BLaER1 (cell line): Measurements from ENCODE around the gene LIG4.
A peak's percentile ranks its signal among the peaks of the same experiment; 100 is the strongest.

Experiments used
- H3K27ac ChIP-seq: shearing (Covaris generic); formaldehyde crosslinking; 2 replicates; pipeline ENCODE4 v1.8.1; 2022
- H3K27me3 ChIP-seq: shearing (Covaris generic); formaldehyde crosslinking; 2 replicates; pipeline ENCODE4 v1.8.1; 2022
- H3K36me3 ChIP-seq: shearing (Covaris generic); formaldehyde crosslinking; 2 replicates; pipeline ENCODE4 v1.8.1; 2022
- H3K4me1 ChIP-seq: shearing (Covaris generic); formaldehyde crosslinking; 2 replicates; pipeline ENCODE4 v1.8.1; 2022
- H3K4me2 ChIP-seq: shearing (Covaris generic); formaldehyde crosslinking; 2 replicates; pipeline ENCODE4 v1.8.1; 2022
- H3K4me3 ChIP-seq: shearing (Covaris generic); formaldehyde crosslinking; 2 replicates; pipeline ENCODE4 v1.8.1; 2022
- H3K9ac ChIP-seq: shearing (Covaris generic); formaldehyde crosslinking; 2 replicates; pipeline ENCODE4 v1.8.1; 2022
- H3K9me3 ChIP-seq: shearing (Covaris generic); formaldehyde crosslinking; 2 replicates; pipeline ENCODE4 v1.8.1; 2022
- H4K20me1 ChIP-seq: shearing (Covaris generic); formaldehyde crosslinking; 2 replicates; pipeline ENCODE4 v1.8.1; 2022
- Cebpa-rat ChIP-seq: shearing (Covaris generic); IDR thresholded peaks from 2 replicates; pipeline ENCODE4 v1.8.1; 2022

LIG4 gene

GRCh38 chr13:108215436-108215835 is at the start of gene LIG4:
TSS of gene LIG4 (minus strand) at chr13:108215536. CDS start at chr13:108211268, 4,268 bp downstream.
- Histone ChIP-seq H3K4me1 (peaks cover 71% of the 10 kb centered on the region), H3K9ac (peak within 1 kb of the TSS; percentile 84), H3K27ac (peak within 1 kb of the TSS; percentile 85), H3K36me3 (peaks cover 5% of the 10 kb centered on the region; the same call in 1 of the 2 replicates), H3K4me2 (peak within 1 kb of the TSS; percentile 95), H4K20me1 (peaks cover 20% of the 10 kb centered on the region), H3K4me3 (peak within 1 kb of the TSS; percentile 71), H3K27me3 (no peaks in the 10 kb centered on the region), H3K9me3 (no peaks in the 10 kb centered on the region; the same call in 1 of the 2 replicates)
- no peak for TF ChIP-seq Cebpa-rat

- Histone ChIP-seq H3K36me3 (0 out of 2 replicates have a peak, but pooled peaks cover 6% of the 10 kb centered on the region), H3K27ac (no peak overlapping the region), H3K9me3 (no peaks in the 10 kb centered on the region), H3K4me1 (peaks cover 12% of the 10 kb centered on the region), H4K20me1 (no peaks in the 10 kb centered on the region), H3K27me3 (no peaks in the 10 kb centered on the region), H3K4me3 (no peak overlapping the region), H3K9ac (no peak overlapping the region), H3K4me2 (no peak overlapping the region)
- TF ChIP-seq Cebpa-rat = no peak
These were observed 48.5 kb upstream of the LIG4 start for GRCh38 chr13:108263621-108264355.

GRCh38 chr13:108257248-108257647 is 41.9 kb upstream of the LIG4 start:
- H4K20me1 ChIP-seq = no peaks in the 10 kb centered on the region
- 0 out of 2 replicates have a peak, but pooled peaks cover 2% of the 10 kb centered on the region for H3K36me3 ChIP-seq
- H3K4me3 ChIP-seq = no peak overlapping the region
- H3K9me3 ChIP-seq = 0 out of 2 replicates have a peak, but pooled peaks cover 1% of the 10 kb centered on the region
- no peak for TF ChIP-seq Cebpa-rat
- H3K4me1 ChIP-seq = no peaks in the 10 kb centered on the region
- no peak overlapping the region for H3K27ac ChIP-seq
- H3K27me3 ChIP-seq = no peaks in the 10 kb centered on the region
- H3K4me2 ChIP-seq = no peak overlapping the region
- H3K9ac ChIP-seq = no peak overlapping the region

- H3K4me2 ChIP-seq = no peak overlapping the region
- H3K4me3 ChIP-seq = no peak overlapping the region
These were observed 33.8 kb upstream of the LIG4 start for GRCh38 chr13:108249150-108249549.

GRCh38 chr13:108230377-108230776 is 15.0 kb upstream of the LIG4 start:
- peaks cover 10% of the 10 kb centered on the region for H3K4me1 ChIP-seq
- H3K4me3 ChIP-seq = no peak overlapping the region
- H3K9ac ChIP-seq = no peak overlapping the region
- peaks cover 22% of the 10 kb centered on the region for H3K36me3 ChIP-seq
- peaks cover 56% of the 10 kb centered on the region for H4K20me1 ChIP-seq
- no peaks in the 10 kb centered on the region for H3K27me3 ChIP-seq
- no peak for TF ChIP-seq Cebpa-rat
- no peak overlapping the region for H3K4me2 ChIP-seq
- H3K9me3 ChIP-seq = no peaks in the 10 kb centered on the region
- no peak overlapping the region for H3K27ac ChIP-seq

More at GRCh38 chr13:108249150-108249549, 33.8 kb upstream of the LIG4 start:
- H3K36me3 ChIP-seq = no peaks in the 10 kb centered on the region
- H4K20me1 ChIP-seq = no peaks in the 10 kb centered on the region
- H3K27ac ChIP-seq = no peak overlapping the region
- no peaks in the 10 kb centered on the region for H3K27me3 ChIP-seq
- peaks cover 21% of the 10 kb centered on the region for H3K9me3 ChIP-seq
- no peaks in the 10 kb centered on the region for H3K4me1 ChIP-seq
- H3K9ac ChIP-seq = no peak overlapping the region
- no peak for TF ChIP-seq Cebpa-rat

- H3K4me1 ChIP-seq = peaks cover 22% of the 10 kb centered on the region
- H3K4me2 ChIP-seq = no peak overlapping the region
These were observed 12.4 kb upstream of the LIG4 start for GRCh38 chr13:108227651-108228272.

GRCh38 chr13:108226184-108226583 is 10.8 kb upstream of the LIG4 start:
- H3K4me3 ChIP-seq = no peak overlapping the region
- TF ChIP-seq Cebpa-rat = no peak
- H3K9me3 ChIP-seq = no peaks in the 10 kb centered on the region
- H3K4me2 ChIP-seq = no peak overlapping the region
- H3K36me3 ChIP-seq = peaks cover 31% of the 10 kb centered on the region
- no peaks in the 10 kb centered on the region for H3K27me3 ChIP-seq
- peaks cover 84% of the 10 kb centered on the region for H4K20me1 ChIP-seq
- no peak overlapping the region for H3K27ac ChIP-seq
- H3K4me1 ChIP-seq = peaks cover 23% of the 10 kb centered on the region
- H3K9ac ChIP-seq = no peak overlapping the region

More at GRCh38 chr13:108227651-108228272, 12.4 kb upstream of the LIG4 start:
- Histone ChIP-seq H3K4me3 (no peak overlapping the region), H3K9ac (no peak overlapping the region), H3K27me3 (no peaks in the 10 kb centered on the region), H3K36me3 (peaks cover 30% of the 10 kb centered on the region), H4K20me1 (peaks cover 82% of the 10 kb centered on the region), H3K9me3 (no peaks in the 10 kb centered on the region), H3K27ac (no peak overlapping the region)
- no peak for TF ChIP-seq Cebpa-rat

- H3K9me3 ChIP-seq = no peaks in the 10 kb centered on the region
- peaks cover 30% of the 10 kb centered on the region for H3K4me1 ChIP-seq
- H3K36me3 ChIP-seq = peaks cover 27% of the 10 kb centered on the region
- no peak for TF ChIP-seq Cebpa-rat
- H3K27ac ChIP-seq = no peak overlapping the region
- H3K4me2 ChIP-seq = peak overlapping the region; percentile 14; the same call in 1 of the 2 replicates
- H4K20me1 ChIP-seq = peaks cover 92% of the 10 kb centered on the region
- H3K9ac ChIP-seq = no peak overlapping the region
- no peak overlapping the region for H3K4me3 ChIP-seq
- H3K27me3 ChIP-seq = no peaks in the 10 kb centered on the region
These were observed 10.1 kb upstream of the LIG4 start for GRCh38 chr13:108225440-108225839.

- H3K4me2 ChIP-seq = no peak overlapping the region
- peaks cover 94% of the 10 kb centered on the region for H4K20me1 ChIP-seq
- H3K27me3 ChIP-seq = no peaks in the 10 kb centered on the region
- H3K9me3 ChIP-seq = no peaks in the 10 kb centered on the region
- H3K27ac ChIP-seq = no peak overlapping the region
- peaks cover 44% of the 10 kb centered on the region for H3K4me1 ChIP-seq
- H3K36me3 ChIP-seq = peaks cover 12% of the 10 kb centered on the region; the same call in 1 of the 2 replicates
- TF ChIP-seq Cebpa-rat = no peak
- no peak overlapping the region for H3K9ac ChIP-seq
- H3K4me3 ChIP-seq = no peak overlapping the region
These were observed 8.6 kb upstream of the LIG4 start for GRCh38 chr13:108223687-108224503.
